NCI-H510A treated with DMSO at 0.1 percent for 48 hours (cell line): ENCODE results near the gene CCDC38.
"Not testable (repeated sequence)": the region's sequence is repeated elsewhere in the genome, so short reads cannot be mapped to it uniquely, and the experiment has no call there.

Experiments used
- DNase-seq: peaks from one replicate; lab custom pipeline; 2025; lab: John Stamatoyannopoulos, UW

Gene CCDC38

DNA sequence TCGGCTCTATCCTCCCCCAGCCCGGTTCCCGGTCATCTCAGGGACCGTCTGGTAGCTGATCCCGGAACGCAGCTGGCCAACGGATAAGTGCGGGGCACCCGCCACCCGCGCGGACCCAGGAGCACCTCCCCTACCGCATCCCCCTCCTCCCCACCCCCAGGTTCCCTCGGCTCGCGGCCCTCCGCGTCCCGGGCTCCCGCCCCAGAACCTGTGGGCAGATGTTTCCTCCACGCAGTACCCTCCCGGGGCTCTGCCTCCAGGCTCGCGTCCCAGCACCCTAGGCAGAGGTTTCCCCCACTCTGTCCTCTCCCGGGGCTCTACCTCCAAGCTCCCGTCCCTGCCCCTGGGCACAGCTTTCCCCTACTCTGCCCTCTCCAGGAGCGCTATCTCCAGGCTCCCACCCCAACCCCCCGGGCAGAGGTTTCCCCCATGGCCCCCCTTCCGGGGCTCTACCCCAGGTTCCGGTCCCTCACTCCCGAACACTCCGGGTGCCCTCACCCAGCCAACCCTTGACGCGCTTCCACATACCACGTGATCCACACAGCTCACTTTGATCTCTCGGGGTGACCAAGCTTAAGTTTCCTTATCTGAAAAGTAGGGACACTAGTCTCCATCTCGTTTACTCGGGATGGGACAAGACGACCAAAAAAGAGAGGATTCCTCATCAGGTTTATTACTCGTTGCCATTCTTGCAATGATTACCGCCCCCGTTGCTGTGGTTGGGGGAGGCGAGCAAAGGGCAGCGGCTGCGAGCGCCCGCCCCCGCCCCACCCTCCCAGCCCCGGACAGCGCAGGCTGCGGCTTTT lies at the start of gene CCDC38:
CCDC38 (minus strand) TSS at position 91 of the 806 bp plus-strand sequence. CDS start 6,105 bp downstream, outside the sequence.
- peak; percentile 74 for DNase-seq

DNA sequence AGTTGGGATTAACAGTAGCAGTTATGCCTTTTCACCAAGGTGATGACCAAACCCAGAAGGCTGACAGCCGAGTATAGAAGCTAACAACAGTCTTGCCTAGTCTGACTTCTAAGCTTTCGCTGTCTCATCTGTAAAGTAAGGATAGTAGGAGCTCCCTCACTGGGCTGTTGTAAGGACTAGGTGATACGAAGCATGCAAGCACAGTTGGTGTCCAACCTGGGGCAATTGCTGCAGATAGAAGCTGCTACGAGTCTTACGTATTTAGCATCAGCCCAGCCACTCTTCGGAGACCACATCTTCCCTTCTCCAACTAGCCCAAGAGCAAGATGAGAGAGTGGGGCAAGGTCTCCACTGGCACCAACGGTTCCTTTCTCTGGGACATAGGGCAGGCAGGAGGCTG lies 47.7 kb upstream of the CCDC38 start:
- no peak for DNase-seq

- DNase-seq: no peak
Observed at GRCh38 chr12:95989504-95990123, 47.2 kb upstream of the CCDC38 start.

- DNase-seq: no peak
Observed at GRCh38 chr12:95988506-95989275, 46.3 kb upstream of the CCDC38 start.

- no peak for DNase-seq
Observed at GRCh38 chr12:95986635-95987570, 44.5 kb upstream of the CCDC38 start.

GRCh38 chr12:95984682-95985081 lies 42.3 kb upstream of the CCDC38 start:
- no peak for DNase-seq

DNA sequence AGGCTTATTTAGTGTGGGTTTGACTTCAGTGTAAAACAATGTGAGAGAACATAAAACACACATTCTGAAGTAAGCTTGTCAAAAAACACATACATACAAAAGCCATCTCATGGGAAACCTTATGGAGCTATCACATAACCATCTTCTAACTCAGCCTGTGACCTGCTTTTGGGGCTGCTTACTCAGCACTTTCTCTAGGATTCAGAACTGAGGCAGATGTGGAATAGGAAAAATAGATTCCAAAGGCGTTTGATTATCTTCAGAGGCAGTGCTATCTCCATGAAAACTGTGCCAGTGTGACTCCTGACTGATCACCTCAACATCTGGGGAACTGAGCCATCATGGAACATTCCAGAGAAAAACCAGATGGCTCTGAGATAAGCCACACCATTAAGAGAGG lies 40.2 kb upstream of the CCDC38 start:
- DNase-seq: no peak

- DNase-seq: no peak
Observed at GRCh38 chr12:95980437-95980836, 38.0 kb upstream of the CCDC38 start.

- no peak for DNase-seq
Observed at GRCh38 chr12:95978774-95979173, 36.4 kb upstream of the CCDC38 start.

- DNase-seq: no peak
Observed at GRCh38 chr12:95978351-95978750, 35.9 kb upstream of the CCDC38 start.

DNA sequence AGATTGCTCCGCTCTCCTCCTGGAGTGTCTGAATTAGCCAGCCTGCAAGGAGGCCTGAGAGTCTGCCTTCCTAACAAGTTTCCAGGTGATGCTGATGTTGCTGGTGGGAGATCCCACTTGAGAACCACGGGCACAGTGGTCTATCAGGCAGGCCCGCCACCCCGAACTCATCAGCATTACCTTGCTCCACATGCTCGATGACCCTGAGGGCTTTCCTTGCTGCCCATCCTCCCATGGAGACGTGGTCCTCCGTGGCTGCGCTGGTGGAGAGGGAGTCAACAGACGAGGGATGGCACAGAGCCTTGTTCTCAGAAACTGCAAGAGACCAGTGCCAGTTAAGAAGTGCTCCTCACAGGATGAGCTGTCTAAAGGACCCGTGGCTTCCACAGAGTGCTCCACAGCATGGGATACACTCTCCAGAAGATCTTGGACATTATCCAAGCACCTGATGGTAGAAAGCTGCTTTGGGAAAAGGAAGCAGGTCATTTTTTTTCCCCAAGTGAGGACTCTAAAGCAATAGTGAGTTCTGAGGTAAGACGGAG lies 35.4 kb upstream of the CCDC38 start:
- DNase-seq: no peak

DNA sequence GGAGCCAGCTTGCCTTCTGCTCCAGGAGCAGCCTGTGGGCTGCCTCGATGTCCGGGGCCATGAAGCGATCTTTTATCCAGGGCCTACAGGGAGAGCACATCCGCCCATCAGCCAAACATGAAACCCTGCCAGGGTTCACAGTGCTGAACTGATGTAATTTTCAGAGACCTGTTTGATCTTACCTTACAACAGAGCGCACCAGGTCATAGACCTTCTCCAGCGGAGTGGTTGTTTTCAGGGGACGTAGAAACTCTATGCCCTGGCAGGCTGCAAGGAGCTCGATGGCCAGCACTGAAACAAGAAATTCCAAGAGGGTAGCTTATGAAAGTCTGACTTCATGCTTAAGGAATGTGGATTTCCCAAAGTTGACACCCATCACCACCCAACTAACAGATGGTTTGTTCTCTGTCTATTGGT lies 34.0 kb upstream of the CCDC38 start:
- no peak for DNase-seq

DNA sequence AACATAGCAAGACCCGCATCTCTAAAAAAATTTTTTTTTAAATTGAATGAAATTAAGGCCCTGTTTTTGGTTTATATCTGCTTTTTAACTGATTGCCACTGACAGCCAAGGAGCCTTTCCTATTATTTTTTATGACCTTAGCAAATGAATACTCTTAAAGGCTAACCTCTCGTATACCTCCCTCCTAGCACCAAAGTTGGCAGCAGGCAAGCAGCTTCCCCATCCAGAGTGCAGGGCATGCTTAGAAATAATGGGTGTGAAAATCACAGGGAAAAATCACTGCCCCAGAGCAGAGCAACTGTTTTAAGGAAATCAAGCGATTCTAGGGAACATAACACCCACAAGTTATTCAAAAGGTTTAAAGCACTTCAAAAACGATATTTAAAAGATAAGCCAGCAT lies 33.1 kb upstream of the CCDC38 start:
- no peak for DNase-seq

- no peak for DNase-seq
Observed at GRCh38 chr12:95974358-95974757, 31.9 kb upstream of the CCDC38 start.

DNA sequence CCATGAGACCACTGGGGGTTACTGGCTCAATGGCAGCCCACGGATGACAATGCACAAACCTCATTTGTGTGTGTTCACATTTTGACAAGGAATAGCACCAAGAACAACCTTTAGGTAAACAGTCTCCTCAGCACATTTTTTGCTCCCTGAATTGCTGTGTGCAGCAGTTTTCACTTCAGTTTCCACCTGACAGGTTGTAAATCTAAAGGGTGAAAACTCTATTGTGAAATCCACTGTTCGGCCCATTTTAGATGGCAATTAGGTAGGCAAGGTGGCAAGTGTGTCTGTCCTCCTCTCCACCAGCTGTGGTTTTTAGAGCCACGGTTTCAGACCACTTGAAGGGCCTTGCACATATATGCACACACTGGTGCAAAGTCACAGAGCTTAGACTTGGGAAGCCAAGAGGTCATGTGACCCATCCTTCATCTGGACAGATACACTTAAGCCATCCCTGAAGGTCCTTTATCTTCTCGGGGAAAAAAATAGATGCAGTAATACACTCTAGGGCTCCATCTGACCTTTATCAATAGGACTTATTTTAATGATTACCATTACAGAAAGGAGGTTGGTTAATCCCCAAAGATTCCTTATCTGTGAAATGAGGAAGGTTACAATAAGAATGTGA lies 30.5 kb upstream of the CCDC38 start:
- DNase-seq: no peak

DNA sequence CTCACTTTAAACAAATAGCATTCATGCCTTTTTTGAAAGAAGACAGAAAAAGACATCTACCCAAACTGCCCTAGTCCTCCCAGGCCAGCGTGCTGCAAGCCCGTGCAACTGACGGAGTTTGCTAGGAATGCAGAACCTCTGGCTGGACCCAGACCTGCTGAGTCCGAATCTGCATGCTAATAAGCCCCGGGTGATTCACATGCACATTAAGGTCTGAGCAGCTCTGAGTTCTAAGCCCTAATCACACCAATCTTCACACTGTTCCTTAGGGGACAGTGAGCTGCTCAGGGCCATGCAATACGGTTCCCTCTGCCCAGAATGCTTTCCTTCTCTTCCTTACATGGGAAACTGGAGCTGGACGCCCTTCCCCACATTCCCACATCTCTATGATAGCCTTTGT lies 28.5 kb upstream of the CCDC38 start:
- DNase-seq: no peak

DNA sequence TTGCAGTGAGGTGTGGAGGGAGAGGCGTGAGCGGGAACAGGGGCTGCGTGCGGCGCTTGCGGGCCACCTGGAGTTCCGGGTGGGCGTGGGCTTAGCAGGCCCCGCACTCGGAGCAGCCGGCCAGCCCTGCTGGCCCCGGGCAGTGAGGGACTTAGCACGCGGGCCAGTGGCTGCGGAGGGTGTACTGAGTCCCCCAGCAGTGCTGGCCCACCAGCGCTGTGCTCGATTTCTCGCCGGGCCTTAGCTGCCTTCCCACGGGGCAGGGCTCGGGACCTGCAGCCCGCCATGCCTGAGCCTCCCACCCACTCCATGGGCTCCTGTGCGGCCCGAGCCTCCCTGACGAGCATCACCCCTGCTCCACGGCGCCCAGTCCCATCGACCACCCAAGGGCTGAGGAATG lies 26.7 kb upstream of the CCDC38 start:
- DNase-seq: not testable (repeated sequence)

GRCh38 chr12:95967301-95967700 lies 24.9 kb upstream of the CCDC38 start:
- DNase-seq: no peak

DNA sequence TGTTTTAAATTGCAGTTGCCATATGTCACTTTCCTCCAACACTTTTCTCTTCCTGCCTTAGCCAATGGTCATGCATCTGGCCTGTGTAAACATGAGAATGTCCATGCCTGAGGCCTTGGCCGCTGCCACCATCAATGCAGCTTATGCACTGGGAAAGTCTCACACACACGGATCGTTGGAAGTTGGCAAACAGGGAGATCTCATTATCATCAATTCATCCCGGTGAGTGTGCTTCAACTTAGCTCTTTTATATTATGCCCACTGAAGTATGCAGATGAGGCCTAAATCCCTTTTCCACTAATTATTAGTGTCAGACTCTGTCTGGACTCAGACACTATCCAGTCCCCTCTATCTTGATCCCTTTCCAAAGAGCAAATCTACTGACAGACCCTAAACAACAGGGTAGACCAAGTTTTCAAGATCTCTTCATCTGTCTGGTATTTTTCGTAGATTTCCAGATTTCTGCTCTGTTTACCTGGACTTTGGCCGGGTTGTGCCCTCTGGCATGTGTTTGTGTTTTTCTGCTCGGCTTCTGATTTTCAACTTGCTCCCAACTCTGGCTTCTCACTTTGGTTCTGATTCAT lies 24.0 kb upstream of the CCDC38 start:
- DNase-seq: no peak

- no peak for DNase-seq
Observed at GRCh38 chr12:95963096-95963495, 20.7 kb upstream of the CCDC38 start.

DNA sequence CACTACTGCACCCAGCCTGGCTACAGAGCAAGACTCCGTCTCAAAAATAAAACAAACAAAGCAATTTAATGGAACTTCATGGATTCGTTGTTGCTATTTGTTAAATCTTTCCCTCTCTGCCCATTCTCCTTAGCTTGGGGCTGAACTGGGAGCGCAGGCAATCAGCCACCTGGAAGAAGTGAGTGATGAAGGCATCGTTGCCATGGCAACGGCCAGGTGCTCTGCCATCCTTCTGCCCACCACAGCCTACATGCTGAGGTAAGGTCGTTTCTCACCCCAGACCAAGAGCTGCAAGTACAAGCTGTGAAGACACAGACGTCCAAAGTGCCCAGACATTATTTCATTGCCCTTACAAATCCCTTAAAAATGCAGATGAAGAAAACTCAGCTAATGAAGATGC lies 19.8 kb upstream of the CCDC38 start:
- DNase-seq: no peak
